CD4-positive, alpha-beta T cell treated with Interleukin-15 for 1 hour (primary cell): ENCODE data around the gene HDDC2.
"Not testable (repeated sequence)": the region's sequence is repeated elsewhere in the genome, so short reads cannot be mapped to it uniquely, and the experiment has no call there.

Experiments used
- DNase-seq: peaks from one replicate; pipeline ENCODE4 v3.0.0-alpha.2; 2020

HDDC2 gene

GRCh38 chr6:125304970-125305660 lies 3.3 kb upstream of the HDDC2 start:
- no peak for DNase-seq

DNA sequence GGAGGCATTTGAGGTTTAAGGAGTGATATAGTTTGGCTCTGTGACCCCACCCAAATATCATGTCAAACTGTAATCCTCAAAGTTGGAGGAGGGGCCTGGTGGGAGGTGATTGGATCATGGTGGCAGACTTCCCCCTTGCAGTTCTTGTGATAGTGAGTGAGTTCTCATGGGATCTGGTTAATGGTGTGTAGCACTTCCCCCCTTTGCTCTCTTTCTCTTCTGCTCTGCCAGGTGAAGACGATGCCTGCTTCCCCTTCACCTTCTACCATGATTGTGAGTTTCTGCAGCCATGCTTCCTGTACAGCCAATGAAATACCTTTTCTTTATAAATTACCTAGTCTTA lies 1.7 kb upstream of the HDDC2 start:
- DNase-seq = no peak

GRCh38 chr6:125302840-125303511 lies 1.2 kb upstream of the HDDC2 start:
- DNase-seq = no peak

DNA sequence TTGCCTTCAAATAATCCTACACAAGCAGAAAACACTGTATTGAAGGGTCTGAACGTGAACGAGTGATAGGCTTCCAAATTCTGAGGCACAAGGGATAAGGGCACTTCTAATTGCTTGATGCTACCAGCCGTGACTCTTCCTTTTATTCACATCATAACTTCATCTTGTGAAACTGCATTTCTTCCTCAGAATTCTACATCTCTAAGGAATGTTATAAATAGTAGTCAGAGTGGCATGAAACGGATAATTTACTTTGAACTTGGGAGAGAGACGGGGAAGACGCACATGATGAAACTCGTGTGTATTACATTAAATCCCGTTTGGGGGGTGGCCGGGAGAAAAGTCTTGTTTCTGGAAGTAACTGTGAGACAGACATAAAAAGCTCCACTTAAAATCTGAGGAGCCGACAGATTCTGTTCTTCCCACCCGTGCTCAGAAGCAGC lies 754 bp downstream of the HDDC2 start:
- no peak for DNase-seq

- DNase-seq = no peak
Observed at GRCh38 chr6:125299257-125299656, 2.5 kb downstream of the HDDC2 start.

- no peak for DNase-seq
Observed at GRCh38 chr6:125296471-125296870, 5.3 kb downstream of the HDDC2 start.

GRCh38 chr6:125294925-125295324 lies 6.8 kb downstream of the HDDC2 start:
- DNase-seq = no peak

- no peak for DNase-seq
Observed at GRCh38 chr6:125294036-125294435, 7.7 kb downstream of the HDDC2 start.

DNA sequence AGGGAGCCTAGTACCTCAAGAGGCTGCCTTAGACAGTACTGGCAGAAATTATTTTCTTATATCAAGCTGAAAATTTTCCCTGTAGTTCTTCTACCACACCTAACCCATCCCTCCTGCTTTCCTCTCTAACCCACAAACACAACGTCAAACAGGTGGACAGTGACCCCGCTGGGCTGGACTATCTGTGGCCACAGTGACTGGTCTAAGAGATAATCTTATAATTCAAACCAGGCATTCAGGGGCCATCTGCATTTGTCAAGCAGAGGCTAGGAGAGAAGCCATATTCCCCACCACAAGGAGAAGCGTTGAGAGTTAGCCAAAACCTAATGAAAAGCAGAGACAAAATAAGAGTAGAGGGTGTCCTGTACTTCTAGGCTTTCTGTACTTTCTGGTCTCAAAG lies 8.2 kb downstream of the HDDC2 start:
- DNase-seq = no peak

DNA sequence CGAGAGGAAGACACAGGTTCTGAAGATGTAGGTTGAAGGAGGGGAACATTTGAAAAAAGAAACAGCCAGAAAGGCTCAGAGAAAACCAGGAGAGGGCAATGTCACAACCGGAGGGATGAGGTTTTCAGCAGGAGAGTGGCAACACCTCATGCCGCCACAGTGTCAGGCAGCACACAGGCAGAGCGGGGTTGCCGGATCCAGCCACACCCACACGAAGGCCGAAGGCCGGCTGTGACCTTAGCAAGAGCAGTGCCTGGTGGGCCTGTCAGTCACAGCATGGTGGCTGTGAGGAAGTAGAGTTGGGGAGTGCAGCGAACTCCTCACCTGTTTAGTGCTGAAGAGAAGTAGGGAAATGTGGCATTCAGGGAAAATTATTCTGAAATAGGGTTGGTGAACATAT lies 14.0 kb downstream of the HDDC2 start:
- DNase-seq = no peak

GRCh38 chr6:125285936-125286335 lies 15.8 kb downstream of the HDDC2 start:
- DNase-seq = no peak

DNA sequence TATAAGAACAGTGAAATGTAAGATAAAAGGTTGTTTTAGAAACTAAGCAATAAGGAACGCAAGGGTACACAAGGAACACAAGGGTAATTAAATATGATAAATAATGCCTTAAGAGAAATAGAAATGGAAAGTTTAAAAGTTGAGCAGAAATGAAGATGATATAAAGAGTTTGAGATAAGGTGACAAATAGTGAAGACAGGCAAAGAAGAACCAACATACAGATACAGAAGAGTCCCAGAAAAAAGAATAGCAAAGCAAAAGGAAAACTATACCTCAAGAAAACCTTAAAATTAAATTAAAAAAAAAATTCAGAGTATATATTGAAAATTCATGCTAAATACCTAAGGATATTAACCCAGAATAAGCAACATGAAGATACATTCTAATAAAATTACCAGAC lies 16.4 kb downstream of the HDDC2 start:
- DNase-seq = no peak

GRCh38 chr6:125282470-125282869 lies 19.3 kb downstream of the HDDC2 start:
- DNase-seq = not testable (repeated sequence)

- DNase-seq = not testable (repeated sequence)
Observed at GRCh38 chr6:125280370-125281035, 21.3 kb downstream of the HDDC2 start.

- no peak for DNase-seq
Observed at GRCh38 chr6:125279961-125280360, 21.8 kb downstream of the HDDC2 start.

GRCh38 chr6:125277838-125278237 lies 23.9 kb downstream of the HDDC2 start:
- no peak for DNase-seq

GRCh38 chr6:125275779-125276178 lies 26.0 kb downstream of the HDDC2 start:
- no peak for DNase-seq

GRCh38 chr6:125274935-125275334 lies 26.8 kb downstream of the HDDC2 start:
- DNase-seq = no peak

- DNase-seq = no peak
Observed at GRCh38 chr6:125273965-125274364, 27.8 kb downstream of the HDDC2 start.

DNA sequence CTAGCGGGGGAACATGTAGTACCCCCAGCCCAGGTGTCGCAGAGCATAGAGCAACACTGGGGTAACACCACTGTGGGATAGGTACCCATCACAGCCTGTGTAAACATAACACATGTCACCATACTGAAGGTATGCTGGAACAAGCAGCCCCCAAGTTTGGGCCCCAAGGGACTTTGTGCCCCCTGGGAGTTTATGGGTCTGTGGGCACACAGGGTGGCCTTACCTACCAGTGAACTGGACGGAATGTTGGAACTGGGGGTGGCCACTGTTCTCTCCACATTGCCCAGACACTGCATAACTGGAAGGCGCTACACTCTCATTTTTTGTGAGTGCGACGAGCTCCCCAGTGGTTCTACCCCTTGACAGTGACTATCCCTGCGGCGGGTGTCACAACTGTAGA lies 28.5 kb downstream of the HDDC2 start:
- DNase-seq = no peak

- DNase-seq = no peak
Observed at GRCh38 chr6:125271486-125272159, 30.1 kb downstream of the HDDC2 start.

DNA sequence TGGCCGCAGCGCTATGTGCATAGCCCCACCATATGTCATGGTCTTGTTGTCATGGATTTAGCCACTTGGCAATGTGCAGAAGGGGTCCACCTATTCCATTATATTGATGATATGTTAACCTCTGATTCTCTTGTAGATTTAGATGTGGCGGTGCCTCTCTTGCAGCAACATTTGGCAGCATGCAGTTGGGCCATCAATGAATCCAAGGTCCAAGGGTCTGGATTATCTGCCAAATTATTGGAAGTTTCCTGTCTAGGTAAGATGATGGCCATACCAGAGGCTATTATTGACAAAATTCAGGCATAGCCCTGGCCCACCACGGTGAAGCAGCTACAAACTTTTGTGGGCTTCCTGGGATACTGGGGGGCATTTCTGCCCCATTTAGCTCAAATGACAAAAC lies 31.4 kb downstream of the HDDC2 start:
- DNase-seq = no peak

GRCh38 chr6:125269328-125269985 lies 32.3 kb downstream of the HDDC2 start:
- DNase-seq = no peak
